Measurements from ENCODE around the gene ELF5. TPM values are rescaled to one million over a fixed set of nuclear protein-coding genes. Genes with fewer than 3 reads are reported as not detected.

ELF5 gene
- total RNA-seq, 2 experiments from 2014 or later, result not detected

- H3K9me3 ChIP-seq (ENCODE audit: low read length), result no peaks in the 10 kb centered on the region
- ChIA-PET POLR2A (interaction anchor here (0.7 kb wide), 1 partner anchor 8 kb away, joined by 3 read pairs; no protein-coding TSS in a partner anchor), CTCF (ENCODE audit: unreplicated experiment) (no interaction called here)
- intact Hi-C loops (cut with micrococcal nuclease; ENCODE audit: unreplicated experiment), result no loop called here
- H4K20me1 ChIP-seq (ENCODE audit: insufficient read depth, low read length), result no peaks in the 10 kb centered on the region
- H3K79me2 ChIP-seq (ENCODE audit: insufficient read depth, low read depth, low read length), result no peaks in the 10 kb centered on the region
- no peaks in the 10 kb centered on the region for H3K9me2 ChIP-seq (ENCODE audit: insufficient read depth, low read length)
- H3K4me3 ChIP-seq (ENCODE audit: low read depth, low read length, poor library complexity, severe bottlenecking), result no peak overlapping the region
- TF ChIP-seq EZH2phosphoT487 (IDR thresholded peaks at IDR 0.05; ENCODE audit: borderline replicate concordance, low read depth, low read length), result no peak
- no peak for TF ChIP-seq CTCF (conservative IDR thresholded peaks at IDR 0.05; ENCODE audit: low read length)
- H2AFZ ChIP-seq (ENCODE audit: low read length), result no peak overlapping the region
- no TSS peak for BruUV-seq (replicated peaks)
- no peaks in the 10 kb centered on the region for H3K36me3 ChIP-seq (ENCODE audit: insufficient read depth, low read length)
- H3K27ac ChIP-seq (ENCODE audit: low read depth, low read length, poor library complexity, severe bottlenecking), result no peak overlapping the region
- no peak for DNase-seq (ENCODE audit: low spot score)
- H3K4me1 ChIP-seq (ENCODE audit: insufficient read depth, low read length, poor library complexity, severe bottlenecking), result no peaks in the 10 kb centered on the region
- H3K4me2 ChIP-seq (ENCODE audit: low read length), result no peak overlapping the region
Measured at GRCh38 chr11:34549271-34549670, 35.7 kb upstream of the ELF5 start.

- ChIA-PET CTCF (ENCODE audit: unreplicated experiment) (no interaction called here), POLR2A (no interaction called here)
- intact Hi-C loops (cut with micrococcal nuclease; ENCODE audit: unreplicated experiment), result no loop called here
- Histone ChIP-seq H2AFZ (ENCODE audit: low read length) (no peak overlapping the region), H3K4me1 (ENCODE audit: insufficient read depth, low read length, poor library complexity, severe bottlenecking) (no peaks in the 10 kb centered on the region), H3K9me3 (ENCODE audit: low read length) (no peaks in the 10 kb centered on the region), H4K20me1 (ENCODE audit: insufficient read depth, low read length) (no peaks in the 10 kb centered on the region), H3K9me2 (ENCODE audit: insufficient read depth, low read length) (no peaks in the 10 kb centered on the region), H3K4me3 (ENCODE audit: low read depth, low read length, poor library complexity, severe bottlenecking) (no peak overlapping the region), H3K27ac (ENCODE audit: low read depth, low read length, poor library complexity, severe bottlenecking) (no peak overlapping the region), H3K79me2 (ENCODE audit: insufficient read depth, low read depth, low read length) (no peaks in the 10 kb centered on the region), H3K4me2 (ENCODE audit: low read length) (no peak overlapping the region), H3K36me3 (ENCODE audit: insufficient read depth, low read length) (no peaks in the 10 kb centered on the region)
- no TSS peak for BruUV-seq (replicated peaks)
- DNase-seq (ENCODE audit: low spot score), result no peak
- TF ChIP-seq CTCF (conservative IDR thresholded peaks at IDR 0.05; ENCODE audit: low read length), result no peak
- TF ChIP-seq EZH2phosphoT487 (IDR thresholded peaks at IDR 0.05; ENCODE audit: borderline replicate concordance, low read depth, low read length), result no peak
Measured at GRCh38 chr11:34548278-34548677, 34.7 kb upstream of the ELF5 start.

GRCh38 chr11:34546511-34547209 is 33.1 kb upstream of the ELF5 start:
- Histone ChIP-seq H3K36me3 (ENCODE audit: insufficient read depth, low read length) (no peaks in the 10 kb centered on the region), H4K20me1 (ENCODE audit: insufficient read depth, low read length) (no peaks in the 10 kb centered on the region), H2AFZ (ENCODE audit: low read length) (no peak overlapping the region), H3K4me1 (ENCODE audit: insufficient read depth, low read length, poor library complexity, severe bottlenecking) (no peaks in the 10 kb centered on the region), H3K79me2 (ENCODE audit: insufficient read depth, low read depth, low read length) (no peaks in the 10 kb centered on the region), H3K27ac (ENCODE audit: low read depth, low read length, poor library complexity, severe bottlenecking) (no peak overlapping the region), H3K4me2 (ENCODE audit: low read length) (no peak overlapping the region), H3K9me3 (ENCODE audit: low read length) (no peaks in the 10 kb centered on the region), H3K9me2 (ENCODE audit: insufficient read depth, low read length) (no peaks in the 10 kb centered on the region), H3K4me3 (ENCODE audit: low read depth, low read length, poor library complexity, severe bottlenecking) (no peak overlapping the region)
- intact Hi-C loops (cut with micrococcal nuclease; ENCODE audit: unreplicated experiment), result no loop called here
- POLR2A ChIA-PET, result interaction anchor here (0.7 kb wide), 1 partner anchor 342 kb away, joined by 3 read pairs; no protein-coding TSS in a partner anchor
- CTCF ChIA-PET (ENCODE audit: unreplicated experiment), result no interaction called here
- BruUV-seq (replicated peaks), result no TSS peak
- no peak for DNase-seq (ENCODE audit: low spot score)
- no peak for TF ChIP-seq EZH2phosphoT487 (IDR thresholded peaks at IDR 0.05; ENCODE audit: borderline replicate concordance, low read depth, low read length)
- TF ChIP-seq CTCF (conservative IDR thresholded peaks at IDR 0.05; ENCODE audit: low read length), result no peak
